ENCODE data around the gene PLCD3. TPM values are rescaled to one million over a fixed set of nuclear protein-coding genes. Genes with fewer than 3 reads are reported as not detected.
A peak's percentile ranks its signal among the peaks of the same experiment; 100 is the strongest.

The PLCD3 gene
- total and polyA plus RNA-seq, 2 of the 8 experiments (the other 6 are each of a cell fraction or from before 2014, with no cell fraction given) = 26.5 to 48.1 TPM

DNA sequence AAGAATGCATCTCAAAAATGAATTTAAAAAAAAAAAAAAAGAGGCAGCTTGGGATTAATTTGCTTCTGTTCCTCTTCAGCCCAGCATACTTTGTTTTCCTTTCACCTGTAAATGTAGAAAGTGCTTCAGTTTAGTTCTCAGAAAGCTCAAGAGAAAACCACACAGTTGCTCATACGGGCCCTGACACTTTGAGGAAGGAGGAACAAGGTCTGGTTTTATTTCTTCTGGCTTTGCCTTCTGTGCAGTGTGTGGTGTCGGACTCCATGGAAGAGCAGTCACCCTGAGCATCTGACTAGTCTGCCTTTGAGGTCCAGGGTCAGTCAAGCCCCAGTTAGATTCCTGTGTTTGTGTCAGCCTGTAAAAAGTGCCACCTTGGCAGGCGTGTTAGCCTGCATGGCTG lies 43.6 kb downstream of the PLCD3 start:
- ChIA-PET CTCF (ENCODE audit: partially characterized antibody) (interaction anchor here (0.6 to 3.7 kb wide), 5 partner anchors 8 to 396 kb away, joined by 3 to 19 read pairs (median 5); no protein-coding TSS in a partner anchor), POLR2A (ENCODE audit: partially characterized antibody) (interaction anchor here (2.0 kb wide), 1 partner anchor 60 kb away, joined by 8 read pairs; the partner anchor contains the start of gene HEXIM1)
- H3K36me3 ChIP-seq (ENCODE audit: control insufficient read depth in 2 of 4, insufficient read depth in 4 of 4, low read length in 3 of 4) = peaks cover 20 to 68% (median 50%) of the 10 kb centered on the region in 4 experiments
- H2BK15ac ChIP-seq (ENCODE audit: low read length) = no peak overlapping the region
- H4K91ac ChIP-seq (replicated peaks; ENCODE audit: insufficient read length, low read length) = no peak overlapping the region
- no peak overlapping the region for H2BK5ac ChIP-seq (ENCODE audit: low read depth, low read length)
- no peaks in the 10 kb centered on the region; the same call in 1 of the 2 replicates for H3K79me1 ChIP-seq (ENCODE audit: low read depth, low read length)
- FAIRE-seq (no peak), DNase-seq (ENCODE audit: low read depth in 1 of 2, low spot score in 2 of 2) (no peak)
- H4K5ac ChIP-seq (ENCODE audit: insufficient read length, low read depth, low read length) = no peak overlapping the region
- H4K20me1 ChIP-seq (replicated peaks in 1 of 2; ENCODE audit: control insufficient read depth in 1 of 2, insufficient read depth in 2 of 2, low read length in 2 of 2) = peaks cover 0 to 15% of the 10 kb centered on the region in 2 experiments
- H3K27me3 ChIP-seq (replicated peaks in 1 of 4; ENCODE audit: control insufficient read depth in 3 of 4, extremely low read depth in 1 of 4, insufficient read depth in 3 of 4, low read length in 3 of 4) = no peaks in the 10 kb centered on the region
- no peak overlapping the region for H3K23ac ChIP-seq (ENCODE audit: insufficient read length)
- H3K4me1 ChIP-seq (replicated peaks in 1 of 4; ENCODE audit: control insufficient read depth in 3 of 4, insufficient read depth in 4 of 4, low read length in 3 of 4) = peaks cover 0 to 7% (median 0%) of the 10 kb centered on the region in 4 experiments; a peak in 3 of 7 replicates
- no peaks in the 10 kb centered on the region for H3K79me2 ChIP-seq (ENCODE audit: control insufficient read depth in 1 of 2, insufficient read depth in 2 of 2, low read length in 2 of 2)
- no peak overlapping the region for H2AK5ac ChIP-seq (ENCODE audit: low read depth, low read length)
- H2BK12ac ChIP-seq (ENCODE audit: low read depth, low read length) = no peak overlapping the region
- H3K23me2 ChIP-seq (ENCODE audit: low read depth, low read length) = no peaks in the 10 kb centered on the region; the same call in 1 of the 2 replicates
- H2BK120ac ChIP-seq (replicated peaks; ENCODE audit: low read depth, low read length) = no peak overlapping the region
- TF ChIP-seq JUN (IDR thresholded peaks at IDR 0.05; ENCODE audit: low read depth, low read length) (no peak), SIX5 (IDR thresholded peaks at IDR 0.05; ENCODE audit: low read depth, low read length) (no peak), SAP30 (IDR thresholded peaks at IDR 0.05; ENCODE audit: insufficient read depth, insufficient replicate concordance, low read length) (no peak), RNF2 (IDR thresholded peaks at IDR 0.05; ENCODE audit: borderline replicate concordance, low read depth, low read length, missing control alignments, poor library complexity, severe bottlenecking) (no peak), RAD21 (IDR thresholded peaks at IDR 0.05 in 1 of 2, conservative IDR thresholded peaks at IDR 0.05 in 1 of 2; ENCODE audit: low read depth in 2 of 2, low read length in 2 of 2) (no peak), BACH1 (IDR thresholded peaks at IDR 0.05; ENCODE audit: low read length) (no peak)
- no peak overlapping the region for H3K56ac ChIP-seq (replicated peaks; ENCODE audit: insufficient read length, low read depth, low read length)
- 95% methylated on average over 3 of the region's 3 CpGs; no CpG with 5 or more reads in 1 of the 2 experiments for WGBS, 2 experiments (ENCODE audit: extremely low coverage in 1 of 2, insufficient coverage in 1 of 2, insufficient read length in 1 of 2, insufficient replicate concordance in 2 of 2, low coverage in 1 of 2, low lambda C conversion rate in 2 of 2, missing lambda C conversion rate in 1 of 2)
- no peak overlapping the region for H3K14ac ChIP-seq (ENCODE audit: insufficient read length)
- H3K18ac ChIP-seq (ENCODE audit: extremely low read depth, low read length) = no peak overlapping the region
- no peak overlapping the region for H2BK20ac ChIP-seq (ENCODE audit: low read length)
- H3K9ac ChIP-seq (replicated peaks in 1 of 4; ENCODE audit: extremely low read depth in 1 of 4, low read depth in 3 of 4, low read length in 3 of 4) = no peak overlapping the region
- H3K27ac ChIP-seq (ENCODE audit: low read depth, low read length) = no peak overlapping the region
- peak overlapping the region; percentile 84; the same call in 1 of the 2 replicates for H4K8ac ChIP-seq (ENCODE audit: extremely low read depth, insufficient read depth, low read length)
- no peak overlapping the region for H3K4me2 ChIP-seq (ENCODE audit: insufficient read depth in 1 of 2, low read depth in 2 of 2, low read length in 2 of 2)
- H3K4ac ChIP-seq (replicated peaks; ENCODE audit: insufficient read length, low read depth, low read length) = no peak overlapping the region
- H3K4me3 ChIP-seq (ENCODE audit: extremely low read depth in 1 of 4, insufficient read depth in 2 of 4, low read depth in 3 of 4, low read length in 4 of 4) = no peak overlapping the region
- H2AFZ ChIP-seq (ENCODE audit: low read length) = no peak overlapping the region
- H3K9me3 ChIP-seq (ENCODE audit: insufficient read depth in 2 of 2, low read depth in 1 of 2, low read length in 1 of 2) = no peaks in the 10 kb centered on the region
